OCI-LY3 (cell line): ENCODE measurements around the gene GPR62.

Source experiments
- H2AFZ ChIP-seq: fragments of 200-600, 300-600 bp; shearing (Covaris generic); 2 replicates; pipeline ENCODE4 v1.6.0; 2014; ENCODE audit warnings: antibody characterized with exemption, low read depth, low read length
- H3K27ac ChIP-seq: fragments of 200-600, 300-600 bp; sonication (generic); 2 replicates; pipeline ENCODE4 v1.5.1; 2014; ENCODE audit warnings: mild to moderate bottlenecking, low read length, moderate library complexity, mixed read lengths
- H3K27me3 ChIP-seq: fragments of 200-600, 300-600 bp; sonication (generic); 2 replicates; pipeline ENCODE4 v1.6.1; 2014; ENCODE audit warnings: low read depth, low read length, mixed read lengths
- H3K36me3 ChIP-seq: fragments of 200-600, 300-600 bp; sonication (generic); replicated peaks from 2 replicates; pipeline ENCODE3; 2014; ENCODE audit warnings: low read depth, low read length, mixed read lengths
- H3K4me1 ChIP-seq: fragments of 300-600, 200-600 bp; sonication (generic); 2 replicates; pipeline ENCODE4 v1.6.1; 2014; ENCODE audit warnings: low read length, mixed read lengths
- H3K4me2 ChIP-seq: fragments of 200-600, 300-600 bp; sonication (generic); 2 replicates; pipeline ENCODE4 v1.6.1; 2014; ENCODE audit warnings: low read length, mixed read lengths
- H3K4me3 ChIP-seq: fragments of 300-600, 200-600 bp; sonication (generic); 2 replicates; pipeline ENCODE4 v1.5.1; 2014; ENCODE audit warnings: antibody characterized with exemption, mild to moderate bottlenecking, low read length, moderate library complexity
- H3K79me2 ChIP-seq: fragments of 300-600, 200-600 bp; shearing (Covaris generic); 2 replicates; pipeline ENCODE4 v1.6.1; 2014; ENCODE audit warnings: mild to moderate bottlenecking, low read length, mixed read lengths
- H3K9ac ChIP-seq: fragments of 300-600, 200-600 bp; shearing (Covaris generic); 2 replicates; pipeline ENCODE4 v1.6.0; 2014; ENCODE audit warnings: mild to moderate bottlenecking, low read length, moderate library complexity
- H3K9me3 ChIP-seq: fragments of 200-600, 300-600 bp; shearing (Covaris generic); 2 replicates; pipeline ENCODE4 v1.6.1; 2014; ENCODE audit warnings: low read length, mixed read lengths; ENCODE audit not compliant: insufficient read depth
- H4K20me1 ChIP-seq: fragments of 200-600, 300-600 bp; sonication (generic); 2 replicates; pipeline ENCODE4 v1.6.1; 2016; ENCODE audit warnings: low read length, mixed read lengths; ENCODE audit not compliant: insufficient read depth
- EZH2phosphoT487 ChIP-seq: fragments of 200-600 bp; shearing (Covaris generic); IDR thresholded peaks from 2 replicates; pipeline ENCODE4 v1.6.1; 2018; ENCODE audit warnings: antibody characterized with exemption, mixed run types, low read depth
- TF ChIP-seq, protein P1 (sequence below): fragments of 200-600, 300-600 bp; sonication (generic); IDR thresholded peaks from 2 replicates; pipeline ENCODE4 v1.5.1; 2014; ENCODE audit warnings: antibody characterized with exemption, low read length, low read depth

Gene GPR62

DNA sequence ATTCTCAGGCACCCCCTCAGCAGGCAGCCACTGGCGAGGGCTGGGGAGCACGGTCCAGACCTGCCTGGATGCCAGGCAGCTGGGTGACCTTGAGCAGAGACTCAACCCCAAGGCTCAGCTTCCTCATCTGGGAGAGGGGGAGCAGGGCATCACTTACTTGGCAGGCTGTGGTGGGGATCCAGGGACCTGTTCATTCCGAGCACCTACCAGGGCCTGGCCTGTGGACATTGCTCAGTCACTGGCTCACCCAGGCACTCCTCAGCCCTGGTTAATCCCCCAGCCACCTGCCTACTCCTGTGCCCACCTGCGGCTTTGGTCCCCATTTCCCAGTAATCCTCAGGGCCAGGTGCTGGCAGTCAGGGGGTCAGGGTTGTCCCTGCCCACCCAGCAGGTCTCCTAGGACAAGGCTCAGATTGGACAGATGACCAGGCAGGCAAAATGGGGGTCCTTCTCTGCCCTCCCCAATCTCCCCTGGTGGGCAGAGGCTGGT lies 49.8 kb downstream of the GPR62 start:
- H3K4me2 ChIP-seq: no peak overlapping the region
- no peak overlapping the region for H3K27ac ChIP-seq

DNA sequence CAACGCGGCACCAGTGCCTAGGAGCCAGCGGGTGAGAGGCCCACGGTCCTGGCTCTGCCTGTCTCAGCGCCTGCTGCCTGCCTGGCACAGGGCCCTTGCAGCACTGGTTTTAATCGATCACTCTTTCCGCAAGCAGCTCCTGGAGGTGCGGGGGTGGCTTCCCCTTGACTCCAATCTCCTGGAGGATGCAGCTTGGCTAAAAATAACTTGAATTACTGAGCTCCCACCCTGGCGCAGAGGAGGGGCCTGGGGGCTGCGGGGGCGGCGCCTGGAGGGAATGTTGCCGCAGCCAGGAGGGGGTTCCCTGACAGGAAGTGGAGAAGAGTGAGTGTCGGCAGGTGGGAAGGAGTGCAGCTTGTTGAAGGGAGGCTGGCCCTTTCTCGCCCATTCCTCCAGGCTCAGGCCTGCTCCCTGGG lies 50.4 kb downstream of the GPR62 start:
- Histone ChIP-seq H3K79me2 (no peaks in the 10 kb centered on the region), H3K4me2 (peak overlapping the region; percentile 14; the same call in 1 of the 2 replicates), H3K27ac (no peak overlapping the region), H3K4me1 (peaks cover 13% of the 10 kb centered on the region), H3K4me3 (no peak overlapping the region), H2AFZ (no peak overlapping the region), H3K27me3 (peaks cover 34% of the 10 kb centered on the region), H3K9me3 (no peaks in the 10 kb centered on the region), H4K20me1 (no peaks in the 10 kb centered on the region), H3K9ac (no peak overlapping the region), H3K36me3 (no peaks in the 10 kb centered on the region)
- TF ChIP-seq, protein P1, sequence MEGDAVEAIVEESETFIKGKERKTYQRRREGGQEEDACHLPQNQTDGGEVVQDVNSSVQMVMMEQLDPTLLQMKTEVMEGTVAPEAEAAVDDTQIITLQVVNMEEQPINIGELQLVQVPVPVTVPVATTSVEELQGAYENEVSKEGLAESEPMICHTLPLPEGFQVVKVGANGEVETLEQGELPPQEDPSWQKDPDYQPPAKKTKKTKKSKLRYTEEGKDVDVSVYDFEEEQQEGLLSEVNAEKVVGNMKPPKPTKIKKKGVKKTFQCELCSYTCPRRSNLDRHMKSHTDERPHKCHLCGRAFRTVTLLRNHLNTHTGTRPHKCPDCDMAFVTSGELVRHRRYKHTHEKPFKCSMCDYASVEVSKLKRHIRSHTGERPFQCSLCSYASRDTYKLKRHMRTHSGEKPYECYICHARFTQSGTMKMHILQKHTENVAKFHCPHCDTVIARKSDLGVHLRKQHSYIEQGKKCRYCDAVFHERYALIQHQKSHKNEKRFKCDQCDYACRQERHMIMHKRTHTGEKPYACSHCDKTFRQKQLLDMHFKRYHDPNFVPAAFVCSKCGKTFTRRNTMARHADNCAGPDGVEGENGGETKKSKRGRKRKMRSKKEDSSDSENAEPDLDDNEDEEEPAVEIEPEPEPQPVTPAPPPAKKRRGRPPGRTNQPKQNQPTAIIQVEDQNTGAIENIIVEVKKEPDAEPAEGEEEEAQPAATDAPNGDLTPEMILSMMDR: no peak
- TF ChIP-seq EZH2phosphoT487: no peak

More for the DNA sequence above, 49.8 kb downstream of the GPR62 start:
- no peaks in the 10 kb centered on the region for H3K9me3 ChIP-seq
- TF ChIP-seq EZH2phosphoT487: no peak
- TF ChIP-seq, protein P1: no peak
- H2AFZ ChIP-seq: no peak overlapping the region
- H3K9ac ChIP-seq: no peak overlapping the region
- H3K36me3 ChIP-seq: no peaks in the 10 kb centered on the region
- H4K20me1 ChIP-seq: no peaks in the 10 kb centered on the region
- peaks cover 28% of the 10 kb centered on the region for H3K27me3 ChIP-seq
- no peak overlapping the region for H3K4me3 ChIP-seq
- no peaks in the 10 kb centered on the region for H3K79me2 ChIP-seq
- H3K4me1 ChIP-seq: peaks cover 13% of the 10 kb centered on the region

DNA sequence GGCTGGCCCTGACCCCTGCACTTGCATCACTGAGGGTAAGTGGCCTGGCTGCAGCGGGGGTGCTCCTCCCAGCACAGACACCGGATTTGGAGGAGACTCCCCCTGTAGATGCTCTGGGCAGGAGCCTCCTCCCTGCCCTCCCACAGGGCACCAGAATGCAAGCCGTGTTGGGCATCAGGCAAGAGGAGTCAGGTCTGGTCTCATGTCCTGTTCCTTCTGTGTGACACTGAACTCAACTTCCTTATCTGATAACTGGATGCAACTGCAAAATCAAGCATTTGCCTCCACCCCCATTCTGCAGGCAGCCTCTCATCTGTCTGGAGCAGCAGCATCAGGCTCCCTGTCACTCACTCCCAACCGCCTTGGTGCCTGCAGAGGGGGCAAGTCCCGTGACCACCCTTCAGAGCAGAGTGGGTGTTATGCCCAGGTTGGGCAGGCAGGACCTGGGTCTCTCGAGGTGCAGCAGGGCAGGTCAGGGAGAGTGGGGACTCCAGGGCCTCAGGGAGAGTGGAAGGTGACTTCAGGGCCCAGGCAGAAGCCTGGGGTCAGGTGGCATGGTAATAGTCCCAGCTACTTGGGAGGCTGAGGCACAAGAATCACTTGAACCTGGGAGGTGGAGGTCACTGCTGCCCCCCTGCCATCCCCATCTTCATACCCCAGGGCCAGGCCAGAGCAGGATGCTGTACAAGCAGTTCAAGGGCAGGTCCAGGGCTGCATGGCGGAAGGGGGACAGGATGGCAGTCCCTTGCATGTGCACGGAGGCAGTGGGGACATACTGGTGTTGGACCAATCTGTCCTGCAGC lies 51.0 kb downstream of the GPR62 start:
- Histone ChIP-seq H3K4me3 (no peak overlapping the region), H3K27ac (no peak overlapping the region), H3K9ac (no peak overlapping the region), H3K36me3 (no peaks in the 10 kb centered on the region), H3K4me1 (peaks cover 13% of the 10 kb centered on the region), H3K9me3 (no peaks in the 10 kb centered on the region), H3K4me2 (peak overlapping the region; percentile 14; the same call in 1 of the 2 replicates), H3K27me3 (peaks cover 39% of the 10 kb centered on the region), H2AFZ (no peak overlapping the region), H4K20me1 (no peaks in the 10 kb centered on the region), H3K79me2 (no peaks in the 10 kb centered on the region)
- no peak for TF ChIP-seq EZH2phosphoT487
- TF ChIP-seq, protein P1: no peak

DNA sequence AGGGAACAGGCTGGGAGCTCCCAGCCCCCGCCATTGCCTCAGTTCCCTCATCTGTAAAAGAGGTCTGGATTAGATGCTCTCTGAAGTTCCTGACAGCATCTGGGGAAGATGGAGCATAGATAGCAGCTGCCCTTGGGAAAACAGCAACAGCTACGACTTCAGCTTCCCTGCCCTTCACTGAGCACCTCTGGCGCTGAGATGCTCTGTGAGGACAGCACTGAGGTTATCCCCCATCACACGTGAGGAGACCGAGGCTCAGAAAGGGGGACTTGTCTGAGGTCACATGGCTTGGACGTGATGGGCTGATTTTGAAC lies 51.6 kb downstream of the GPR62 start:
- Histone ChIP-seq H3K4me2 (no peak overlapping the region), H3K79me2 (no peaks in the 10 kb centered on the region), H3K9me3 (no peaks in the 10 kb centered on the region), H4K20me1 (no peaks in the 10 kb centered on the region), H2AFZ (no peak overlapping the region), H3K36me3 (no peaks in the 10 kb centered on the region), H3K4me1 (peaks cover 11% of the 10 kb centered on the region), H3K9ac (no peak overlapping the region), H3K27ac (no peak overlapping the region), H3K27me3 (peaks cover 39% of the 10 kb centered on the region), H3K4me3 (no peak overlapping the region)
- no peak for TF ChIP-seq EZH2phosphoT487
- TF ChIP-seq, protein P1: no peak
